Cardiac muscle cell (in vitro differentiated cells and primary cell): ENCODE results near the gene SAMD4A. TPM values are rescaled to one million over a fixed set of nuclear protein-coding genes. Genes with fewer than 3 reads are reported as not detected.

Experiments used
- DNase-seq, 2 donors: peaks; one replicate each; pipeline versions ENCODE4 v3.0.0 to v3.0.0-alpha.2; 2010 to 2017; ENCODE audit warnings: low read depth in 1 of 2, low spot score in 1 of 2
- H3K27ac ChIP-seq: fragments of 200-600 bp; sonication (generic); 2 replicates; pipeline ENCODE4 v1.5.1; 2016
- H3K27me3 ChIP-seq: fragments of 200-600 bp; sonication (generic); 2 replicates; pipeline ENCODE4 v1.6.0; 2016; ENCODE audit warnings: control low read depth
- H3K36me3 ChIP-seq: fragments of 200-600 bp; sonication (generic); 2 replicates; pipeline ENCODE4 v1.5.1; 2016; ENCODE audit warnings: control low read depth
- H3K4me1 ChIP-seq: fragments of 200-600 bp; sonication (generic); 2 replicates; pipeline ENCODE4 v1.8.1; 2017; ENCODE audit warnings: low read depth, mild to moderate bottlenecking, mixed run types
- H3K4me3 ChIP-seq: fragments of 200-600 bp; sonication (generic); 2 replicates; pipeline ENCODE4 v1.5.1; 2016; ENCODE audit warnings: mild to moderate bottlenecking
- H3K9me3 ChIP-seq: fragments of 200-600 bp; sonication (generic); 2 replicates; pipeline ENCODE4 v1.5.1; 2017; ENCODE audit warnings: low read depth, mild to moderate bottlenecking, control low read depth
- polyA plus RNA-seq: library from polyadenylated mRNA; unstranded; fragments of >200 nt; fragmentation: Nextera tagmentation; extraction: Ambion mirVana; gene quantifications from 2 replicates; pipeline ENCODE4 v1.2.1, GENCODE V29; 2016
- total RNA-seq: library from RNA; depleted of rRNA; stranded (reverse); fragments of >200 nt; gene quantifications from 2 replicates; pipeline ENCODE4 v1.2.3, GENCODE V29; 2016
- TF ChIP-seq, protein P1 (sequence below): IDR thresholded peaks from 2 replicates; pipeline ENCODE4 v1.5.1; 2012; ENCODE audit warnings: low read depth, mild to moderate bottlenecking, low read length

SAMD4A gene
- total and polyA plus RNA-seq, 2 experiments from 2014 or later = 14.4 to 60.4 TPM

DNA sequence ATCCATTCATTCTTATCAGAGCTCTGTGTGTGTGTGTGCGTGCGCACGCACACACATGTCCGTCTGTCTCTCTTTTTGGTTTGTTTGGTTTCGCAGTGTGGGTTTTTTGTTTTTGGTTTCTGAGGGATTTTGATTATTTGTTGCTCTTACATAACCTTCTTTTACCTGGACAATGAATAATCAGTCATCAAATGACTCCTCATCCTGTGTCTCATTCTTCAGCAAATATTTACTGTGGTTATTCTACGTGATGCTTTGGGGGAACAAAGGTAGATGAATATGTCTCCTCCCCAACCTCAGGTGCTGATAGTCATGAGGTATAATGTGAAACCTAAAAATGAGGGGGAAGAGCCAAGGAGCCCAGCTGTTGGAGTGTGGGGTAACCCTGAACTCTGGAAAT lies 92.4 kb downstream of the SAMD4A start:
- TF ChIP-seq, protein P1, sequence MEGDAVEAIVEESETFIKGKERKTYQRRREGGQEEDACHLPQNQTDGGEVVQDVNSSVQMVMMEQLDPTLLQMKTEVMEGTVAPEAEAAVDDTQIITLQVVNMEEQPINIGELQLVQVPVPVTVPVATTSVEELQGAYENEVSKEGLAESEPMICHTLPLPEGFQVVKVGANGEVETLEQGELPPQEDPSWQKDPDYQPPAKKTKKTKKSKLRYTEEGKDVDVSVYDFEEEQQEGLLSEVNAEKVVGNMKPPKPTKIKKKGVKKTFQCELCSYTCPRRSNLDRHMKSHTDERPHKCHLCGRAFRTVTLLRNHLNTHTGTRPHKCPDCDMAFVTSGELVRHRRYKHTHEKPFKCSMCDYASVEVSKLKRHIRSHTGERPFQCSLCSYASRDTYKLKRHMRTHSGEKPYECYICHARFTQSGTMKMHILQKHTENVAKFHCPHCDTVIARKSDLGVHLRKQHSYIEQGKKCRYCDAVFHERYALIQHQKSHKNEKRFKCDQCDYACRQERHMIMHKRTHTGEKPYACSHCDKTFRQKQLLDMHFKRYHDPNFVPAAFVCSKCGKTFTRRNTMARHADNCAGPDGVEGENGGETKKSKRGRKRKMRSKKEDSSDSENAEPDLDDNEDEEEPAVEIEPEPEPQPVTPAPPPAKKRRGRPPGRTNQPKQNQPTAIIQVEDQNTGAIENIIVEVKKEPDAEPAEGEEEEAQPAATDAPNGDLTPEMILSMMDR = no peak
- Histone ChIP-seq H3K36me3 (no peaks in the 10 kb centered on the region), H3K9me3 (no peaks in the 10 kb centered on the region), H3K27me3 (no peaks in the 10 kb centered on the region), H3K27ac (no peak overlapping the region), H3K4me1 (peaks cover 7% of the 10 kb centered on the region), H3K4me3 (no peak overlapping the region)
- DNase-seq = no peak

- Histone ChIP-seq H3K36me3 (no peaks in the 10 kb centered on the region), H3K9me3 (no peaks in the 10 kb centered on the region), H3K4me1 (peaks cover 9% of the 10 kb centered on the region), H3K4me3 (no peak overlapping the region), H3K27ac (no peak overlapping the region), H3K27me3 (no peaks in the 10 kb centered on the region)
- TF ChIP-seq, protein P1 = no peak
- DNase-seq = no peak
Measured at GRCh38 chr14:54660604-54661111, 93.7 kb downstream of the SAMD4A start.

DNA sequence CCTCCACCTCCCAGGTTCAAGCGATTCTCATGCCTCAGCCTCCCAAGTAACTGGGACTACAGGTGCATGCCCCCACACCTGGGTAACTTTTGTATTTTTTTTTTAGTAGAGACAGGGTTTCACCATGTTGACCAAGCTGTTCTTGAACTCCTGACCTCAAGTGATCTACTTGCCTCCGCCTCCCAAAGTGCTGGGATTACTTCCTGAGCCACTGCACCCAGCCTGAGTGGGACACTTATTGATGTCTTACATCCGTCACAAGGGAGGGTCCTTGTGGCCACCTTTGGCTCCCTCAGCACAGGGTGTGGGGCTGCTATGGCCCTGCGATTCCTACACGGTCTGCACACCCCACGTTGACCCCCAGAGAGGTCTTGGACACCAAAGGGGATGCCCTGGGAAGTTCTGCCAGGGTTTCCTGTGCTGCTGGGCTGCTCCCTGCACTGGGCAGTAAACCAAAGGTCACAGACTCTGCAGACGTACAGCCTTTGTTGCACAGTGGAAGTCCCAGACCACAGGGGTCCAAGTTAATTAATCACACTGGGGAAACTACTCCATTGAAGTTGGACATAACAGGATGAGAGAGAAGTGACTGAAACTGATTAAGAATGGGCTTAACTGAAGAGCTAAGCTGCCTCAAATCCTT lies 95.7 kb downstream of the SAMD4A start:
- Histone ChIP-seq H3K27me3 (no peaks in the 10 kb centered on the region), H3K9me3 (no peaks in the 10 kb centered on the region), H3K4me1 (peaks cover 28% of the 10 kb centered on the region), H3K4me3 (no peak overlapping the region), H3K36me3 (no peaks in the 10 kb centered on the region), H3K27ac (no peak overlapping the region)
- no peak for DNase-seq
- TF ChIP-seq, protein P1 = no peak

DNA sequence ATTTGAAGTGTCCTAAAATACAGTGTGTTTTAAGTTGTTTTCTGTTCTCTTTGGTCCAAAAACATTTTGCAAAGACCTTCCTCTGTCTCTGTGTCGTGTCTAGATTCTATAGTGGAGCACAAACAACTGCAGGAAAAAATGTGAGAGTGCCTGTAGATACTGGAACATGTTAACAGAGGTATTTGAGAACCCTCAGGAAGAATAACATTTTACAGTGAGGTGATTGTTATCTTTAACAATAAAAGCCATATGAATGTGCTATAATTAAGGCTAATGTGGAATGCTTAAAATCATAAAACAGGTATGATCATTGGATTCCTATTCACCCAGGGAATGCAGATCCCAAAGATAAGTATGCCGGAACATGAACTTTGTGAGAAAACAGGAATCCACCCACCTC lies 98.0 kb downstream of the SAMD4A start:
- Histone ChIP-seq H3K4me1 (peaks cover 47% of the 10 kb centered on the region), H3K9me3 (no peaks in the 10 kb centered on the region), H3K27me3 (no peaks in the 10 kb centered on the region), H3K36me3 (no peaks in the 10 kb centered on the region), H3K27ac (peak overlapping the region; percentile 40), H3K4me3 (no peak overlapping the region)
- no peak for DNase-seq
- TF ChIP-seq, protein P1 = no peak

GRCh38 chr14:54665946-54666345 lies 99.0 kb downstream of the SAMD4A start:
- DNase-seq = no peak
- Histone ChIP-seq H3K4me1 (peaks cover 49% of the 10 kb centered on the region), H3K27me3 (no peaks in the 10 kb centered on the region), H3K27ac (peak overlapping the region; percentile 12), H3K36me3 (no peaks in the 10 kb centered on the region), H3K4me3 (no peak overlapping the region), H3K9me3 (no peaks in the 10 kb centered on the region)
- TF ChIP-seq, protein P1 = no peak
